K562 (cell line): Measurements from ENCODE around the gene TMEM174. TPM values are rescaled to one million over a fixed set of nuclear protein-coding genes. Genes with fewer than 3 reads are reported as not detected.

Source experiments
- CEBPG ChIP-seq, 3 experiments: fragments of 200-800 bp in 1 of 3; sonication (Bioruptor generic) in 1 of 3; sonication (generic) in 1 of 3; formaldehyde crosslinking in 1 of 3; IDR thresholded peaks in 2 of 3; conservative IDR thresholded peaks in 1 of 3; 2 replicates each; pipeline versions ENCODE4 v1.6.1 to v1.8.0; 2016 to 2022; ENCODE audit warnings: missing compliant biosample characterization in 2 of 3, missing genetic modification characterization in 2 of 3, mild to moderate bottlenecking in 1 of 3, missing genetic modification reagents in 1 of 3
- HINFP ChIP-seq: fragments of 450-650 bp; conservative IDR thresholded peaks from 2 replicates; pipeline ENCODE4 v1.6.1; 2016; ENCODE audit warnings: missing genetic modification characterization, low read depth, mild to moderate bottlenecking, control low read depth, missing compliant biosample characterization
- L3MBTL2 ChIP-seq: fragments of 450-650 bp; IDR thresholded peaks from 2 replicates; pipeline ENCODE4 v1.6.1; 2016; ENCODE audit warnings: mild to moderate bottlenecking, moderate library complexity
- NFIC ChIP-seq: fragments of 450-650 bp; IDR thresholded peaks from 2 replicates; pipeline ENCODE4 v1.6.1; 2017; ENCODE audit warnings: mild to moderate bottlenecking, inconsistent platforms
- POLR2AphosphoS5 ChIP-seq: IDR thresholded peaks from 2 replicates; pipeline ENCODE4 v1.6.1; 2011; ENCODE audit warnings: mild to moderate bottlenecking, low read depth, low read length, moderate library complexity; ENCODE audit not compliant: control insufficient read depth, insufficient read depth
- SMAD4 ChIP-seq: fragments of 250-450 bp; sonication (Bioruptor Pico); conservative IDR thresholded peaks from 2 replicates; pipeline ENCODE4 v1.8.0; 2021; ENCODE audit warnings: inconsistent platforms, mild to moderate bottlenecking, moderate library complexity
- TCFL5 ChIP-seq: fragments of 250-450 bp; sonication (Bioruptor Pico); conservative IDR thresholded peaks from 2 replicates; pipeline ENCODE4 v1.6.1; 2021; ENCODE audit warnings: mild to moderate bottlenecking, moderate library complexity, matching md5 sums
- TFAP4 ChIP-seq: sonication (generic); formaldehyde crosslinking; IDR thresholded peaks from 2 replicates; pipeline ENCODE4 v1.8.0; 2022; ENCODE audit warnings: missing genetic modification reagents, mild to moderate bottlenecking, moderate library complexity, borderline replicate concordance
- ZBTB5 ChIP-seq: fragments of 450-650 bp; IDR thresholded peaks from 2 replicates; pipeline ENCODE4 v1.6.1; 2017; ENCODE audit warnings: antibody characterized with exemption
- ZNF395 ChIP-seq: fragments of 200-800 bp; sonication (Bioruptor generic); IDR thresholded peaks from 2 replicates; pipeline ENCODE4 v1.6.1; 2017; ENCODE audit warnings: missing genetic modification characterization, missing compliant biosample characterization
- polyA plus RNA-seq, 8 experiments: library from polyadenylated mRNA; depleted of rRNA in 4 of 8; stranded (reverse) in 5 of 8; unstranded in 3 of 8; fragments of >200 nt; fragmentation: Nextera tagmentation in 2 of 8; fragmentation: Illumina TruSeq in 1 of 8; extraction: Ambion mirVana in 2 of 8; extraction: Trizol in 1 of 8; gene quantifications; 2 replicates each; pipeline versions ENCODE4 v1.2.1 to v1.2.3, GENCODE V29; 2011 to 2014; ENCODE audit warnings: inconsistent platforms in 1 of 8, missing spikeins in 1 of 8
- total RNA-seq, 7 experiments: library from RNA; depleted of rRNA in 6 of 7; stranded (reverse); fragments of >200 nt in 6 of 7; fragmentation: Illumina TruSeq in 2 of 7; extraction: Trizol in 2 of 7; gene quantifications; 2 replicates each; pipeline versions ENCODE4 v1.2.1 to v1.2.3, GENCODE V29; 2011 to 2021; ENCODE audit warnings: low replicate concordance in 1 of 7
- TF ChIP-seq, protein P1 (sequence below), 2 experiments: fragments of 450-650 bp in 1 of 2; sonication (generic) in 1 of 2; formaldehyde crosslinking in 1 of 2; IDR thresholded peaks in 1 of 2; conservative IDR thresholded peaks in 1 of 2; 2 replicates each; pipeline versions ENCODE4 v1.6.1 to v1.8.1; 2016 to 2023; ENCODE audit warnings: mild to moderate bottlenecking in 2 of 2, moderate library complexity in 2 of 2, inconsistent platforms in 1 of 2, missing genetic modification reagents in 1 of 2
- TF ChIP-seq, protein P2 (sequence below): sonication (generic); formaldehyde crosslinking; IDR thresholded peaks from 2 replicates; pipeline ENCODE4 v1.8.1; 2023; ENCODE audit warnings: mild to moderate bottlenecking, missing genetic modification reagents

TMEM174 gene
- total and polyA plus RNA-seq, 9 of the 15 experiments (the other 6 are each of a cell fraction or from before 2014, with no cell fraction given) = not detected

- TF ChIP-seq ZNF395 (CRISPR knock-in tag) = 0 out of 2 replicates have a peak, but pooled peaks have one; percentile 44
- TF ChIP-seq, protein P1, sequence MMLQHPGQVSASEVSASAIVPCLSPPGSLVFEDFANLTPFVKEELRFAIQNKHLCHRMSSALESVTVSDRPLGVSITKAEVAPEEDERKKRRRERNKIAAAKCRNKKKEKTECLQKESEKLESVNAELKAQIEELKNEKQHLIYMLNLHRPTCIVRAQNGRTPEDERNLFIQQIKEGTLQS (IDR thresholded peaks at IDR 0.05) = peak; percentile 78
- TF ChIP-seq, protein P1 (CRISPR knock-in tag; conservative IDR thresholded peaks at IDR 0.05) = no peak
- peak; percentile 44; the same call in 1 of the 2 replicates for TF ChIP-seq L3MBTL2
- TF ChIP-seq CEBPG (CRISPR knock-in tag; IDR thresholded peaks at IDR 0.05) = peak; percentile 67
- TF ChIP-seq CEBPG (tag; conservative IDR thresholded peaks at IDR 0.05 in 1 of 2, IDR thresholded peaks at IDR 0.05 in 1 of 2) = peak; percentile 76 to 79; a peak in 3 of 4 replicates
- TF ChIP-seq, protein P2, sequence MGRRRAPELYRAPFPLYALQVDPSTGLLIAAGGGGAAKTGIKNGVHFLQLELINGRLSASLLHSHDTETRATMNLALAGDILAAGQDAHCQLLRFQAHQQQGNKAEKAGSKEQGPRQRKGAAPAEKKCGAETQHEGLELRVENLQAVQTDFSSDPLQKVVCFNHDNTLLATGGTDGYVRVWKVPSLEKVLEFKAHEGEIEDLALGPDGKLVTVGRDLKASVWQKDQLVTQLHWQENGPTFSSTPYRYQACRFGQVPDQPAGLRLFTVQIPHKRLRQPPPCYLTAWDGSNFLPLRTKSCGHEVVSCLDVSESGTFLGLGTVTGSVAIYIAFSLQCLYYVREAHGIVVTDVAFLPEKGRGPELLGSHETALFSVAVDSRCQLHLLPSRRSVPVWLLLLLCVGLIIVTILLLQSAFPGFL (CRISPR knock-in tag) = no peak
- peak; percentile 40; the same call in 1 of the 2 replicates for TF ChIP-seq TFAP4 (CRISPR knock-in tag)
- TF ChIP-seq SMAD4 = 0 out of 2 replicates have a peak, but pooled peaks have one; percentile 29
- no peak for TF ChIP-seq NFIC
- peak; percentile 85 for TF ChIP-seq HINFP
- TF ChIP-seq TCFL5 (CRISPR knock-in tag) = no peak
- TF ChIP-seq ZBTB5 = peak; percentile 65; the same call in 1 of the 2 replicates
- no peak for TF ChIP-seq POLR2AphosphoS5
Measured at GRCh38 chr5:73189871-73190376, 16.9 kb downstream of the TMEM174 start (continued).
